Activated CD8-positive, alpha-beta memory T cell treated with anti-CD3 and anti-CD28 coated beads, Interleukin-2, amount 50 U/mL, for 24 hours (primary cell): Measurements from ENCODE around the gene ZBTB47.

Experiments
- DNase-seq: peaks from one replicate; pipeline ENCODE4 v3.0.0-alpha.2; 2020; ENCODE audit errors: extremely low read depth

Gene ZBTB47

DNA sequence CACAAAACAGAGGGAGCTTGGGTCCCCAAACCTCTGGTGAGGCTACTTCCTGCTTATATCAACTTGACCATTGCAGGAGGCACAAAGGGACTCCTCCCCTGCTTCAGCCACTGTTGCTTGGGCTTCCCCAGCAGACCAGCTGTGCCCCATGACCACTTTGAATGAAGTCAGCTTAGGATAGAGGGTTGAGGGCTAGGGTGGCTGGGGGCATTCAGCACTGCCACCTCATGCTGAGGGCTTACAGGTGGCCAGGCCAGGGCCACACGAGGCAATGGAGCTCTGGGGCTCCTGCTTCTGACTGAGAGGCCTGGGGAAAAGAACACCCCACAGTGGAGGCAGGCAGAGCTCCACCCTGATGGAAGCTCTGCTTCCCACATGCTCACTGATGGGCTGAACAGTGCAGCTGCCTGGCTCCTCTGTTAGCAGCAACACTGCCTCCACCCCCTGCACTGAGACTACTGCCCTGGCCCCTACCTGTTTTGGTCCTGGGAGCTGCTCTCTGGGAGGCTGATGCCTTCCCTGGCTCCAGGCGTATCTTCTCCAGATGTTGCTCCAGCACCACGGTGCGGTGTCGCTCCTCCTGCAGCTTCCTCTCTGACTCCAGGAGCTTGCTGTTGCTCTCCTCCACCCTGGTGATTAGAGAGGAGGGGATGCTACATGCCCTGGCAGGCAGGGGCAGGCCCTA lies 59.3 kb downstream of the ZBTB47 start:
- DNase-seq, result no peak

DNA sequence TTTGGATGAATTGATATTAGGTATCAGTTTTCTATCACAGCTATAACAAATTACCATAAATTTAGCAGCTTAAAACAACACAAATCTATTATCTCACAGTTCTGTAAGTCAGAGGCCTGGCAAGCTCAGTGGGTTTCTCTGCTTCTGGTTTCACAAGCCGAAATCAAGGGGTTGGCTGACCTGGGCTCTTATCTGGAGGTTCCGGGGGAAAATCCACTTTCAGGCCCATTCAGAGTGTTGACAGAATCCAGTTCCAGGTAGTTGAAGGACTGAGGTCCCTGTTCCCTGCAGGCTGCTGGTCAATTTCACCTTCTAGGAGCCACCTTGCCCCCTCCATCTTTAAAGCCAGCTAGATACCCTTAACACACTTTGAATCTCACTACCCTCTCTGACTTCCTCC lies 60.2 kb downstream of the ZBTB47 start:
- no peak for DNase-seq

DNA sequence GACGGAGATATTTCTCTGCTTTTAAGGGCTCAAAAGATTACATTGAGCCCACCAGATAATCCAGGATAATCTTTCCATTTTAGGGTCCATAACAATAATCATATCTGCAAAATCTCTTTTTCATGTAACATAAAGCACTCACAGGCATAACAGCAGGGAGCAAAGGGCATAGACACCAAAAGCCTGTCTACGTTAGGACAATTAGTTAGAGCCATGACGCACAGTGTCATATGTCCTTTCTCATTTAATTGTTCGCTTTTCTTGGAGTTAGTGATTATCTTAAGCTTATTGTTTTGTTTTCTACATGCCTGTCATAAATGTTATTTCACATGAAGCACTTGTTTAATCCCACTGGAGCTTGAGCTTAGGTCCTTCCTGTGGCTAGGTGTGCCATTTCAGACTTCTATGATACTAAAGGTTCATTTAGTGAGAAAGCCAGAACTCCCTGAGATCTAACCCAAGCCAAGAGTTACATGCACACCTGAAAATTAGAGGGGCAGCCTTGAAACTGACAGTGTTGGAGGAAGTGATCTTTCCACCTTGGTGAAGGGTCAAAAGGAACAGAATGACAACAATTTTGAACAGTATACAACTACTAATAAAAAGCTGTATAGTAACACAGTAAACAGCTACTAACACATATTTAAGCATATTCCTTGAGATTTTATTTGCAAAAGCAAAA lies 60.8 kb downstream of the ZBTB47 start:
- DNase-seq, result no peak
